ENCODE measurements around the gene TSPAN9. TPM values are rescaled to one million over a fixed set of nuclear protein-coding genes. Genes with fewer than 3 reads are reported as not detected.

The TSPAN9 gene
- total RNA-seq, 1 experiment from 2014 or later, result 7.7 TPM

DNA sequence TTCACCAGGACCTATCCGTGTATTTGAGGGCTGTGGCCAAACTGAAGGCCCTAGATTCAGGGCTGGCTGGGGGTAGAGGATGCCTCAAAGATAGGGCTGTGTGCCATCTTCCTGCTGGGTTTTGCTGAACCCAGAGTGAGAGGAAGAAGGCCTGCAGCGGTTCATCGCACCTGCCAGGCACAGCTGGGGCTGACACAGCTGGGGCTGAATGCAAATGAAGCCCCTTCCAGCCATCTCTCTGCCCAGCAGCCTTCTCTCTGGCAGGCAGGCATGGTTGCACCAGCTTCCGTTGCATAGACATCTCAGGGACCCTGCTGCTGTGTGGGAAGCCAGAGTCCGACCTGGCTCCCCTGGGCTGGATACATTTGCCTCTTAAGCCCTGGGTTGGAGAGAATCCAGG is 152.4 kb downstream of the TSPAN9 start:
- in situ Hi-C loops (cut with HindIII; ENCODE audit: low pct_unique_long_range_greater_than_20kb, low sequenced_read_pairs), result no loop called here

DNA sequence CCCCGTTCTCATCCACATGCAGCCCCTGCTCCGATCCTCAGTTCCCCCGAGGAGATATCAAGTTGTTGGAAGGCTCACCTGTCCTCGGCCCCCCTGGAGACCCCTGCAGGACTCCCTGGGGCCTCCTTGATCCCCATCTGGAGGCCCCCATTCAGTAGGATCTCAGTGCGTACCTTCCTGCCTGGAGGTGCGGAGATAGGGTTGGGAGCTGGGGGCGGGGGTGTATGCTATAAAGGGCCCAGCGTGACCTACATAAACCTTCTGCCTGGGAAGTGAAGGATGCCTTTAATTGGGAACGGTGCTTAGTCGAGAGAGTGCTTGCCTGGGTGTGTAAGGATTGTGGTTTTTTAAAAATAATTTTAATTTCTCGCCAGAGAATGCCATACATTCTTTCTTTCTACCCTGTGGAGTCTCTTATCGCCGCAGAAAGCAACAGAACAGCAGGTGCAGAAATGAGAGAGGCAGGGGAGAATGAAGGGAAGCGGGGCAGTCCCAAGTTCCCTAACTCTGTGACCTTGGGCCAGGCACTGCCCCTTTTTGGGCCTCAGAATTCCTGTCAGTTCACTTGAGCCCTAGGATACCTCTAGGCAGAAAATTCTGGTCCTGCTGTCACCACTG is 153.7 kb downstream of the TSPAN9 start:
- H3K9me3 ChIP-seq (ENCODE audit: control insufficient read depth, insufficient read depth, low read depth, low read length), result no peaks in the 10 kb centered on the region
- H3K36me3 ChIP-seq (ENCODE audit: control insufficient read depth, insufficient read depth, low read length), result no peaks in the 10 kb centered on the region
- ChIA-PET POLR2A (no interaction called here), CTCF (no interaction called here)
- H3K27me3 ChIP-seq (ENCODE audit: control insufficient read depth, insufficient read depth, low read length), result no peaks in the 10 kb centered on the region
- H3K4me3 ChIP-seq (ENCODE audit: low read depth in 2 of 2, low read length in 2 of 2), result no peak overlapping the region
- no peak for DNase-seq (ENCODE audit: low read depth, low spot score)
- in situ Hi-C loops (cut with HindIII; ENCODE audit: low pct_unique_long_range_greater_than_20kb, low sequenced_read_pairs) (no loop called here), intact Hi-C loops (cut with micrococcal nuclease; ENCODE audit: unreplicated experiment) (no loop called here)
- H3K4me1 ChIP-seq (ENCODE audit: control insufficient read depth, insufficient read depth, low read length), result no peaks in the 10 kb centered on the region
- ATAC-seq, result no peak
- no peak overlapping the region for H3K27ac ChIP-seq (ENCODE audit: low read length)
- TF ChIP-seq, protein P1, sequence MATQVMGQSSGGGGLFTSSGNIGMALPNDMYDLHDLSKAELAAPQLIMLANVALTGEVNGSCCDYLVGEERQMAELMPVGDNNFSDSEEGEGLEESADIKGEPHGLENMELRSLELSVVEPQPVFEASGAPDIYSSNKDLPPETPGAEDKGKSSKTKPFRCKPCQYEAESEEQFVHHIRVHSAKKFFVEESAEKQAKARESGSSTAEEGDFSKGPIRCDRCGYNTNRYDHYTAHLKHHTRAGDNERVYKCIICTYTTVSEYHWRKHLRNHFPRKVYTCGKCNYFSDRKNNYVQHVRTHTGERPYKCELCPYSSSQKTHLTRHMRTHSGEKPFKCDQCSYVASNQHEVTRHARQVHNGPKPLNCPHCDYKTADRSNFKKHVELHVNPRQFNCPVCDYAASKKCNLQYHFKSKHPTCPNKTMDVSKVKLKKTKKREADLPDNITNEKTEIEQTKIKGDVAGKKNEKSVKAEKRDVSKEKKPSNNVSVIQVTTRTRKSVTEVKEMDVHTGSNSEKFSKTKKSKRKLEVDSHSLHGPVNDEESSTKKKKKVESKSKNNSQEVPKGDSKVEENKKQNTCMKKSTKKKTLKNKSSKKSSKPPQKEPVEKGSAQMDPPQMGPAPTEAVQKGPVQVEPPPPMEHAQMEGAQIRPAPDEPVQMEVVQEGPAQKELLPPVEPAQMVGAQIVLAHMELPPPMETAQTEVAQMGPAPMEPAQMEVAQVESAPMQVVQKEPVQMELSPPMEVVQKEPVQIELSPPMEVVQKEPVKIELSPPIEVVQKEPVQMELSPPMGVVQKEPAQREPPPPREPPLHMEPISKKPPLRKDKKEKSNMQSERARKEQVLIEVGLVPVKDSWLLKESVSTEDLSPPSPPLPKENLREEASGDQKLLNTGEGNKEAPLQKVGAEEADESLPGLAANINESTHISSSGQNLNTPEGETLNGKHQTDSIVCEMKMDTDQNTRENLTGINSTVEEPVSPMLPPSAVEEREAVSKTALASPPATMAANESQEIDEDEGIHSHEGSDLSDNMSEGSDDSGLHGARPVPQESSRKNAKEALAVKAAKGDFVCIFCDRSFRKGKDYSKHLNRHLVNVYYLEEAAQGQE (IDR thresholded peaks at IDR 0.05; ENCODE audit: insufficient read depth in 1 of 2, low read depth in 2 of 2, low read length in 1 of 2), result no peak
- TF ChIP-seq POLR2AphosphoS5 (IDR thresholded peaks at IDR 0.05; ENCODE audit: low read depth, low read length) (no peak), SIN3A (IDR thresholded peaks at IDR 0.05; ENCODE audit: borderline replicate concordance, insufficient read depth, low read depth, low read length) (no peak), TCF7L2 (IDR thresholded peaks at IDR 0.05; ENCODE audit: low read depth, low read length) (no peak)
- TF ChIP-seq, protein P2, sequence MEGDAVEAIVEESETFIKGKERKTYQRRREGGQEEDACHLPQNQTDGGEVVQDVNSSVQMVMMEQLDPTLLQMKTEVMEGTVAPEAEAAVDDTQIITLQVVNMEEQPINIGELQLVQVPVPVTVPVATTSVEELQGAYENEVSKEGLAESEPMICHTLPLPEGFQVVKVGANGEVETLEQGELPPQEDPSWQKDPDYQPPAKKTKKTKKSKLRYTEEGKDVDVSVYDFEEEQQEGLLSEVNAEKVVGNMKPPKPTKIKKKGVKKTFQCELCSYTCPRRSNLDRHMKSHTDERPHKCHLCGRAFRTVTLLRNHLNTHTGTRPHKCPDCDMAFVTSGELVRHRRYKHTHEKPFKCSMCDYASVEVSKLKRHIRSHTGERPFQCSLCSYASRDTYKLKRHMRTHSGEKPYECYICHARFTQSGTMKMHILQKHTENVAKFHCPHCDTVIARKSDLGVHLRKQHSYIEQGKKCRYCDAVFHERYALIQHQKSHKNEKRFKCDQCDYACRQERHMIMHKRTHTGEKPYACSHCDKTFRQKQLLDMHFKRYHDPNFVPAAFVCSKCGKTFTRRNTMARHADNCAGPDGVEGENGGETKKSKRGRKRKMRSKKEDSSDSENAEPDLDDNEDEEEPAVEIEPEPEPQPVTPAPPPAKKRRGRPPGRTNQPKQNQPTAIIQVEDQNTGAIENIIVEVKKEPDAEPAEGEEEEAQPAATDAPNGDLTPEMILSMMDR (IDR thresholded peaks at IDR 0.05), result no peak
- BruUV-seq (replicated peaks), result no TSS peak

More for the DNA sequence above, 152.4 kb downstream of the TSPAN9 start:
- no peak overlapping the region for H3K4me3 ChIP-seq (ENCODE audit: low read depth in 2 of 2, low read length in 2 of 2)
- CTCF ChIA-PET, result no interaction called here
- TF ChIP-seq POLR2AphosphoS5 (IDR thresholded peaks at IDR 0.05; ENCODE audit: low read depth, low read length) (no peak), TCF7L2 (IDR thresholded peaks at IDR 0.05; ENCODE audit: low read depth, low read length) (no peak), SIN3A (IDR thresholded peaks at IDR 0.05; ENCODE audit: borderline replicate concordance, insufficient read depth, low read depth, low read length) (no peak)
- TF ChIP-seq, protein P2 (IDR thresholded peaks at IDR 0.05), result no peak
- TF ChIP-seq, protein P1 (IDR thresholded peaks at IDR 0.05; ENCODE audit: insufficient read depth in 1 of 2, low read depth in 2 of 2, low read length in 1 of 2), result no peak
- no peaks in the 10 kb centered on the region for H3K9me3 ChIP-seq (ENCODE audit: control insufficient read depth, insufficient read depth, low read depth, low read length)
- no peaks in the 10 kb centered on the region for H3K36me3 ChIP-seq (ENCODE audit: control insufficient read depth, insufficient read depth, low read length)
- no peak overlapping the region for H3K27ac ChIP-seq (ENCODE audit: low read length)
- no peak for ATAC-seq
- DNase-seq (ENCODE audit: low read depth, low spot score), result no peak
- no peaks in the 10 kb centered on the region for H3K27me3 ChIP-seq (ENCODE audit: control insufficient read depth, insufficient read depth, low read length)
- no peaks in the 10 kb centered on the region for H3K4me1 ChIP-seq (ENCODE audit: control insufficient read depth, insufficient read depth, low read length)
- POLR2A ChIA-PET, result no interaction called here
- intact Hi-C loops (cut with micrococcal nuclease; ENCODE audit: unreplicated experiment), result no loop called here
- BruUV-seq (replicated peaks), result no TSS peak
